K562 (cell line): ENCODE results near the gene HDC. TPM values are rescaled to one million over a fixed set of nuclear protein-coding genes. Genes with fewer than 3 reads are reported as not detected.

Experiments used
- ATAC-seq: fragments of 200-7000 bp; cut with Tn5 transposase; 3 replicates; pipeline ENCODE4 v1.9.1; 2020; ENCODE audit warnings: moderate library complexity
- BruUV-seq: library from RNA; stranded (reverse); fragments of 400-500 nt; replicated peaks from 2 replicates; lab custom pipeline; 2021; lab: Mats Ljungman, UMichigan
- CTCF ChIA-PET: fragments of 300-600 bp; formaldehyde crosslinking; extraction: SDS; loops from one replicate; lab custom pipeline; 2021; ENCODE audit warnings: low intra/inter-chr PET ratio; lab: Yijun Ruan, JAX
- POLR2A ChIA-PET: fragments of 300-600, 350-650 bp; sonication (Branson Sonifier 250); formaldehyde crosslinking; extraction: SDS; loops from one replicate; lab custom pipeline; 2021; ENCODE audit warnings: antibody characterized with exemption, inconsistent platforms; lab: Yijun Ruan, JAX
- DNase-seq, 4 experiments: peaks; one replicate each; pipeline versions ENCODE4 v3.0.0 to v3.0.0-alpha.2; 2011 to 2018; ENCODE audit warnings: low spot score in 3 of 4, mixed read lengths in 3 of 4; ENCODE audit errors: extremely low read depth in 1 of 4
- FAIRE-seq: peaks from 2 replicates; lab custom pipeline; 2011; peaks lifted over from hg19 to GRCh38; lab: Jason Lieb, UNC
- H2AFZ ChIP-seq: 2 replicates; pipeline ENCODE4 v1.6.0; 2011; ENCODE audit warnings: low read depth, low read length, control low read depth, inconsistent platforms
- H3K27ac ChIP-seq: fragments of 200-600 bp; 3 replicates; pipeline ENCODE4 v1.8.0; 2011; ENCODE audit warnings: low read depth, mild to moderate bottlenecking, control low read depth, inconsistent platforms, low read length, moderate library complexity, mixed read lengths; ENCODE audit errors: extremely low read depth
- H3K27me3 ChIP-seq, 2 experiments: fragments of 300-600 bp in 1 of 2; 2 replicates in 1 of 2; 3 replicates in 1 of 2; pipeline versions ENCODE4 v1.6.0 to v1.8.0; 2011; ENCODE audit warnings: inconsistent platforms in 2 of 2, low read length in 2 of 2, mild to moderate bottlenecking in 1 of 2, mixed read lengths in 1 of 2, moderate library complexity in 1 of 2; ENCODE audit not compliant: control insufficient read depth in 2 of 2, insufficient read depth in 2 of 2
- H3K36me3 ChIP-seq: fragments of 300-600 bp; 3 replicates; pipeline ENCODE4 v1.8.0; 2011; ENCODE audit warnings: mild to moderate bottlenecking, low read length, inconsistent platforms; ENCODE audit not compliant: control insufficient read depth, insufficient read depth
- H3K4me1 ChIP-seq, 2 experiments: fragments of 200-600 bp in 1 of 2; replicated peaks in 1 of 2; 2 replicates in 1 of 2; 3 replicates in 1 of 2; pipeline versions ENCODE4 v1.5.1 to v1.8.0; 2011; ENCODE audit warnings: inconsistent platforms in 2 of 2, low read length in 2 of 2, mild to moderate bottlenecking in 1 of 2, mixed read lengths in 1 of 2, moderate library complexity in 1 of 2; ENCODE audit not compliant: control insufficient read depth in 2 of 2, insufficient read depth in 2 of 2
- H3K4me2 ChIP-seq: 2 replicates; pipeline ENCODE4 v1.6.1; 2011; ENCODE audit warnings: low read length, control low read depth, inconsistent platforms, mixed read lengths; ENCODE audit not compliant: insufficient read depth
- H3K4me3 ChIP-seq: fragments of 200-600 bp; sonication (generic), shearing (Covaris generic); 2 replicates; pipeline ENCODE4 v1.5.1; 2016; ENCODE audit warnings: control low read depth, inconsistent platforms
- H3K79me2 ChIP-seq: fragments of 200-600 bp; 3 replicates; pipeline ENCODE4 v1.8.0; 2011; ENCODE audit warnings: low read length, inconsistent platforms; ENCODE audit not compliant: control insufficient read depth, insufficient read depth
- H3K9ac ChIP-seq, 2 experiments: 2 replicates each; pipeline versions ENCODE4 v1.6.0 to v1.6.1; 2011; ENCODE audit warnings: low read depth in 2 of 2, low read length in 2 of 2, control low read depth in 1 of 2, inconsistent platforms in 1 of 2, mild to moderate bottlenecking in 1 of 2, mixed read lengths in 1 of 2; ENCODE audit not compliant: insufficient read depth in 1 of 2
- H3K9me1 ChIP-seq: one replicate; pipeline ENCODE4 v1.6.0; 2011; ENCODE audit warnings: inconsistent platforms, mild to moderate bottlenecking, low read length, moderate library complexity; ENCODE audit not compliant: control insufficient read depth, insufficient read depth
- H3K9me3 ChIP-seq: replicated peaks from 2 replicates; pipeline ENCODE4 v1.5.1; 2011; ENCODE audit warnings: low read depth, low read length, inconsistent platforms; ENCODE audit not compliant: control insufficient read depth, insufficient read depth
- H4K20me1 ChIP-seq: replicated peaks from 2 replicates; pipeline ENCODE4 v1.6.1; 2011; ENCODE audit warnings: low read length, inconsistent platforms, mixed read lengths; ENCODE audit not compliant: control insufficient read depth, insufficient read depth
- TRIM24 ChIP-seq, 2 experiments: fragments of 450-650 bp; IDR thresholded peaks; 2 replicates each; pipeline ENCODE4 v1.6.1; 2016
- ZNF609 ChIP-seq: sonication (generic); formaldehyde crosslinking; IDR thresholded peaks from 2 replicates; pipeline ENCODE4 v1.8.1; 2023; ENCODE audit warnings: missing genetic modification reagents, mild to moderate bottlenecking, borderline replicate concordance
- WGBS: fragments of 100-300 bp; shearing (Covaris generic); methylation state at CpG from one replicate; pipeline ENCODE4 v1.1.6; 2016; ENCODE audit warnings: low coverage, mixed read lengths; ENCODE audit not compliant: insufficient coverage; ENCODE audit errors: missing lambda C conversion rate; 5-methylcytosine and 5-hydroxymethylcytosine counted together
- in situ Hi-C: fragments of 300-500 bp; cut with MboI; formaldehyde crosslinking; loops from 4 replicates; pipeline ENCODE4 v1.15.0; 2018; ENCODE audit warnings: inconsistent platforms, mixed read lengths
- intact Hi-C: fragments of 100-400 bp; cut with micrococcal nuclease; formaldehyde crosslinking; loops from 2 replicates; pipeline ENCODE4 v1.14.2; 2022
- polyA plus RNA-seq, 8 experiments: library from polyadenylated mRNA; depleted of rRNA in 4 of 8; stranded (reverse) in 5 of 8; unstranded in 3 of 8; fragments of >200 nt; fragmentation: Nextera tagmentation in 2 of 8; fragmentation: Illumina TruSeq in 1 of 8; extraction: Ambion mirVana in 2 of 8; extraction: Trizol in 1 of 8; gene quantifications; 2 replicates each; pipeline versions ENCODE4 v1.2.1 to v1.2.3, GENCODE V29; 2011 to 2014; ENCODE audit warnings: inconsistent platforms in 1 of 8, missing spikeins in 1 of 8
- total RNA-seq, 7 experiments: library from RNA; depleted of rRNA in 6 of 7; stranded (reverse); fragments of >200 nt in 6 of 7; fragmentation: Illumina TruSeq in 2 of 7; extraction: Trizol in 2 of 7; gene quantifications; 2 replicates each; pipeline versions ENCODE4 v1.2.1 to v1.2.3, GENCODE V29; 2011 to 2021; ENCODE audit warnings: low replicate concordance in 1 of 7

Gene HDC
- total and polyA plus RNA-seq, 9 of the 15 experiments (the other 6 are each of a cell fraction or from before 2014, with no cell fraction given): 0.26 to 5.3 (median 0.99) TPM

GRCh38 chr15:50218291-50218690 lies 47.2 kb downstream of the HDC start:
- DNase-seq: no peak
- H3K9me3 ChIP-seq: no peaks in the 10 kb centered on the region
- H3K9me1 ChIP-seq: no peaks in the 10 kb centered on the region
- WGBS: 38% methylated on average over 1 of the region's 1 CpG
- FAIRE-seq: no peak
- H3K27ac ChIP-seq: no peak overlapping the region
- H3K4me3 ChIP-seq: no peak overlapping the region
- H3K9ac ChIP-seq: no peak overlapping the region
- no TSS peak for BruUV-seq
- ChIA-PET CTCF (no interaction called here), POLR2A (interaction anchor here (0.6 kb wide), 1 partner anchor 77 kb away, joined by 3 read pairs; no protein-coding TSS in a partner anchor)
- H3K4me2 ChIP-seq: no peak overlapping the region
- intact Hi-C loops: no loop called here
- in situ Hi-C loops: no loop called here
- H3K4me1 ChIP-seq: no peaks in the 10 kb centered on the region; a peak in 1 of 5 replicates
- H2AFZ ChIP-seq: no peak overlapping the region
- no peaks in the 10 kb centered on the region for H3K79me2 ChIP-seq
- H3K36me3 ChIP-seq: peaks cover 5% of the 10 kb centered on the region
- H4K20me1 ChIP-seq: no peaks in the 10 kb centered on the region
- no peaks in the 10 kb centered on the region for H3K27me3 ChIP-seq
- no peak for TF ChIP-seq TRIM24 (IDR thresholded peaks at IDR 0.05)
- no peak for TF ChIP-seq ZNF609 (CRISPR knock-in tag)
- no peak for ATAC-seq
